Mesendoderm (in vitro differentiated cells): ENCODE results near the gene UQCC3.
"Not testable (repeated sequence)": the region's sequence is repeated elsewhere in the genome, so short reads cannot be mapped to it uniquely, and the experiment has no call there.

Experiments
- DNase-seq: peaks from one replicate; pipeline ENCODE4 v3.0.0; 2013
- H2AK5ac ChIP-seq: 2 replicates; pipeline ENCODE4 v1.6.1; 2013; ENCODE audit warnings: low read length, inconsistent platforms
- H2BK120ac ChIP-seq: 2 replicates; pipeline ENCODE4 v1.6.1; 2013; ENCODE audit warnings: low read depth, mild to moderate bottlenecking, low read length, moderate library complexity, mixed read lengths
- H2BK15ac ChIP-seq: replicated peaks from 2 replicates; pipeline ENCODE4 v1.6.1; 2013; ENCODE audit warnings: low read depth, mild to moderate bottlenecking, moderate library complexity
- H2BK5ac ChIP-seq: 2 replicates; pipeline ENCODE4 v1.6.1; 2013; ENCODE audit warnings: low read length, inconsistent platforms
- H3K18ac ChIP-seq: 2 replicates; pipeline ENCODE4 v1.6.1; 2013; ENCODE audit warnings: mild to moderate bottlenecking, low read length, mixed read lengths
- H3K23ac ChIP-seq: one replicate; pipeline ENCODE4 v1.6.1; 2013; ENCODE audit warnings: low read length
- H3K27ac ChIP-seq: 2 replicates; pipeline ENCODE4 v1.5.1; 2013; ENCODE audit warnings: low read depth, mild to moderate bottlenecking, inconsistent platforms, low read length, moderate library complexity
- H3K27me3 ChIP-seq: 2 replicates; pipeline ENCODE4 v1.6.1; 2013; ENCODE audit warnings: low read length, control low read depth, mild to moderate bottlenecking, inconsistent platforms; ENCODE audit not compliant: insufficient read depth, poor library complexity
- H3K36me3 ChIP-seq: 2 replicates; pipeline ENCODE4 v1.6.1; 2013; ENCODE audit warnings: low read length, inconsistent platforms; ENCODE audit not compliant: control insufficient read depth, insufficient read depth
- H3K4ac ChIP-seq: one replicate; pipeline ENCODE4 v1.6.1; 2013; ENCODE audit warnings: low read depth, mild to moderate bottlenecking, low read length, moderate library complexity
- H3K4me1 ChIP-seq: 2 replicates; pipeline ENCODE4 v1.6.1; 2013; ENCODE audit warnings: low read depth, low read length, inconsistent platforms; ENCODE audit not compliant: control insufficient read depth
- H3K4me2 ChIP-seq: 2 replicates; pipeline ENCODE4 v1.6.1; 2013; ENCODE audit warnings: low read length
- H3K4me3 ChIP-seq: 2 replicates; pipeline ENCODE4 v1.5.1; 2013; ENCODE audit warnings: mild to moderate bottlenecking, low read length
- H3K56ac ChIP-seq: one replicate; pipeline ENCODE4 v1.6.1; 2013; ENCODE audit warnings: low read length
- H3K79me1 ChIP-seq: 2 replicates; pipeline ENCODE4 v1.6.1; 2013; ENCODE audit warnings: low read length, inconsistent platforms
- H3K79me2 ChIP-seq: 2 replicates; pipeline ENCODE4 v1.6.1; 2013; ENCODE audit warnings: mild to moderate bottlenecking, low read length; ENCODE audit not compliant: control insufficient read depth, insufficient read depth
- H3K9ac ChIP-seq: 2 replicates; pipeline ENCODE4 v1.6.1; 2013; ENCODE audit warnings: low read length, inconsistent platforms
- H4K5ac ChIP-seq: one replicate; pipeline ENCODE4 v1.6.1; 2013; ENCODE audit warnings: low read length
- H4K8ac ChIP-seq: one replicate; pipeline ENCODE4 v1.6.1; 2013; ENCODE audit warnings: low read depth, mild to moderate bottlenecking, control low read depth, low read length, moderate library complexity
- WGBS: extraction: QIAGEN DNeasy Blood & Tissue Kit; methylation state at CpG from one replicate; pipeline ENCODE4 v1.1.7; 2013; ENCODE audit warnings: low lambda C conversion rate, missing lambda C conversion rate; ENCODE audit not compliant: insufficient coverage; ENCODE audit errors: extremely low coverage; 5-methylcytosine and 5-hydroxymethylcytosine counted together

UQCC3 gene

DNA sequence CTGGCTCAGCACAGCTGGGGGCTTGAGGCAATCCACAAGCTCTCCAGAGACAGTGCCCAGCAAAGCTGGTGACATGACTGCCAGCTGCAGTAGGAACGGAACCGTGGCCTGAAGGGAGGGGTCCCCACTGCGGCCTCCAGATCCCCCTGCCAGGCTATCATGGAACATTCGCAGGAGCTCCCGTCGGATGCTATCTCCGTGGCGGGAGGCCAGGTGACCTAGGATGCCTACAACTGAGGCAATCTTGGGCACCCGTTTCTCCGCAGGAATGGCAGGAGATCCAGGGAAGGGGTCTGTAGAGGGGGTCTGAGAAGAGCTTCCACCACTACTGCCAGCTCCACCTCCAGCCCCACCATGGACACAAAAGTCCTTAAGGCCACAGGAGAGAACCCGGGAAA lies 22.5 kb upstream of the UQCC3 start:
- H3K79me2 ChIP-seq = peaks cover 31% of the 10 kb centered on the region
- peaks cover 2% of the 10 kb centered on the region for H3K4me1 ChIP-seq
- peaks cover 8% of the 10 kb centered on the region for H3K36me3 ChIP-seq
- no peak overlapping the region for H2BK120ac ChIP-seq
- no peak overlapping the region for H3K4me3 ChIP-seq
- no peak overlapping the region for H2BK15ac ChIP-seq
- no peak for DNase-seq
- H3K9ac ChIP-seq = no peak overlapping the region
- H3K27me3 ChIP-seq = peaks cover 3% of the 10 kb centered on the region
- no peak overlapping the region for H4K5ac ChIP-seq
- no peak overlapping the region for H3K27ac ChIP-seq
- no CpG with 5 or more reads among the region's 11 CpGs for WGBS
- H3K18ac ChIP-seq = no peak overlapping the region
- H3K56ac ChIP-seq = no peak overlapping the region
- H3K23ac ChIP-seq = no peak overlapping the region
- H4K8ac ChIP-seq = no peak overlapping the region
- no peak overlapping the region for H3K4me2 ChIP-seq
- no peak overlapping the region for H2BK5ac ChIP-seq
- no peak overlapping the region for H2AK5ac ChIP-seq
- H3K4ac ChIP-seq = no peak overlapping the region
- H3K79me1 ChIP-seq = peaks cover 25% of the 10 kb centered on the region

DNA sequence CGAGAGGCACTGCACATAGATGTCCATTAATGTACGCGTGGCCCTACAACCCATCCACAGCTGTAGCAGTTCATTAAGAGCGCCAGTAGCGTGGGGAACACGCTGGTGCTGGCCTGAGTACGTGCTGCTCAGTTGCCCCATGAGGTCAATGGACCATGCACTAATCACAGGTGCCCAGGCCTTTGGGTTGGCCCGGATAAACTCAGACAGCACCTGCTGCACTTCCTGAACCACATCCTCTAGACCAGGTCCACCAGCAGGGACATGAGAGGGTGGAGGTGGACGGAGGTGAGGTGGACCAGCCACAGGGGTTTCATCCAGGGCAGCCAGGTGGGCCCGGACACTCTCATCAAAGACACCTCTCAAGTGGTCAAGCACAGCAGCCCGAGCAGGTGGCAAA lies 22.0 kb upstream of the UQCC3 start:
- Histone ChIP-seq H3K9ac (no peak overlapping the region), H3K4me2 (no peak overlapping the region), H2BK120ac (no peak overlapping the region), H3K79me1 (peaks cover 20% of the 10 kb centered on the region), H2BK15ac (no peak overlapping the region), H2AK5ac (no peak overlapping the region), H3K27ac (no peak overlapping the region), H3K4me1 (peaks cover 2% of the 10 kb centered on the region), H3K4me3 (no peak overlapping the region), H4K8ac (no peak overlapping the region), H4K5ac (no peak overlapping the region), H3K4ac (no peak overlapping the region), H3K27me3 (peaks cover 3% of the 10 kb centered on the region), H2BK5ac (no peak overlapping the region), H3K18ac (no peak overlapping the region), H3K79me2 (peaks cover 26% of the 10 kb centered on the region), H3K23ac (no peak overlapping the region), H3K36me3 (peaks cover 6% of the 10 kb centered on the region), H3K56ac (no peak overlapping the region)
- no peak for DNase-seq
- no CpG with 5 or more reads among the region's 11 CpGs for WGBS

GRCh38 chr11:62650283-62650682 lies 21.2 kb upstream of the UQCC3 start:
- not testable (repeated sequence) for H3K23ac ChIP-seq, H3K18ac ChIP-seq, H3K27me3 ChIP-seq, H3K4ac ChIP-seq, H2AK5ac ChIP-seq, H2BK5ac ChIP-seq, H3K27ac ChIP-seq, H2BK15ac ChIP-seq, H2BK120ac ChIP-seq, H3K4me2 ChIP-seq, H3K56ac ChIP-seq, H4K8ac ChIP-seq, H3K36me3 ChIP-seq, H3K4me3 ChIP-seq, H3K9ac ChIP-seq, DNase-seq, H4K5ac ChIP-seq, H3K4me1 ChIP-seq
- Histone ChIP-seq H3K79me2 (peaks cover 20% of the 10 kb centered on the region), H3K79me1 (peaks cover 16% of the 10 kb centered on the region)
- no CpG with 5 or more reads among the region's 12 CpGs for WGBS

DNA sequence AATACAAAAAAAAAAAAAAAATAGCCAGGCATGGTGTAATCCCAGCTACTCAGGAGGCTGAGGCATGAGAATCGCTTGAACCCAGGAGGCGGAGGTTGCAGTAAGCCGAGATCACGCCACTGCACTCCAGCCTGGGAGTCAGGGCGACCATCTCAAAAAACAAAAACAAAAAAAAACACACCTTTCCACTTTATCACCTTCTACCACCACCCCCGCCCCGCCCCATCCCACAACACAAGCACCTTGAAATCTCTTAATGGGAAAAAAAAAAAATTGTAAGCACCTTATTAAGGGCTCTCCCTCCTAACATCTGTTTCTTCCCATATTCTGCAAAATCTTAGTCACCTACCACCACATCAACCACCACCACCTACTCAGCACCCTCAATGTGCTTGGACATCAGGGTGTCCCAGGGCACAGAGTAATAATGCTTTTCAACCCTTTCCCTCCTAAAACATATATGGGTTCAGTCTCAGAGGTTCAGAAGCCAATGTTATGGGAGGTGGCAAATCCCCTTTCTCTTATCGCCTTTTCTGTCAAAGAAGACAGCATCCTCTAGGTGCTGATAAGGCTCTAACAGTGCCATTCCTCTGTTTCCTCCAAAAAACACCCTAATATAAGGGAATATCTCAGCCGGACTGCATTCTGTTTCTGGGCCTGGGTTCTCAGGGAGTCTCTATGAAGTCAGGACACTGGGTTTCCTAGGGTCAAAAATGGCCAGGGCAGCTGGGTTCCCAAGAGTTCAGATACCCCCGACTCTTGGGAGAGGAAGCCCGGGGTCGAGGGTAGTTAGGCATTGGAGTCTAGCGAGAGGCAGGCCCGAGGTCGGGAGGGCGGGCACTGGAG lies 19.1 kb upstream of the UQCC3 start:
- no CpG with 5 or more reads among the region's 16 CpGs for WGBS
- no peak overlapping the region for H3K18ac ChIP-seq
- peak overlapping the region; percentile 24 for H3K4ac ChIP-seq
- H4K5ac ChIP-seq = no peak overlapping the region
- peaks cover 11% of the 10 kb centered on the region for H3K79me1 ChIP-seq
- peak overlapping the region; percentile 95 for H3K56ac ChIP-seq
- peak overlapping the region; percentile 89 for H3K23ac ChIP-seq
- no peak overlapping the region for H2BK120ac ChIP-seq
- H3K27me3 ChIP-seq = peaks cover 3% of the 10 kb centered on the region
- no peak overlapping the region for H2BK15ac ChIP-seq
- H2AK5ac ChIP-seq = peak overlapping the region; percentile 51
- H3K4me1 ChIP-seq = peaks cover 2% of the 10 kb centered on the region
- H3K79me2 ChIP-seq = peaks cover 10% of the 10 kb centered on the region
- H3K4me3 ChIP-seq = peak overlapping the region; percentile 97
- H3K9ac ChIP-seq = peak overlapping the region; percentile 99
- H3K4me2 ChIP-seq = peak overlapping the region; percentile 99
- H3K36me3 ChIP-seq = peaks cover 6% of the 10 kb centered on the region
- no peak overlapping the region for H4K8ac ChIP-seq
- H2BK5ac ChIP-seq = no peak overlapping the region
- DNase-seq = no peak
- H3K27ac ChIP-seq = peak overlapping the region; percentile 88

DNA sequence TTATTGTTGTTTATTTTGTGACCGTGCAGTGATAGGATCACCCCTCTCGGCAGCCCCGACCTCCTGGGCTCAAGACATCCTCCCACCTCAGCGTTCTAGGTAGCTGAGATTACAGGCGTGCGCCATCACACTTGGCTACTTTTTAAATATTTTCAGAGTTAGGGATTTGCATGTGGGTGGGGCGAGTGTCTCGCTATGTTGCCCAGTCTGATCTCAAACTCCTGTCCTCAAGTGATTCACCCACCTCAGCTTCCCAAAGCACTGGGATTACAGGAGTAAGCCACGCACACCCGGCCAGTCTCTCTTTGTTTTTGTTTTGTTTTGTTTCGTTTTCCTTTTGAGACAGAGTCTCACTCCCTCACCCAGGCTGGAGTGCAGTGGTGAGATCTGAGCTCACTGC lies 17.2 kb upstream of the UQCC3 start:
- no peak for DNase-seq
- H3K27me3 ChIP-seq = peaks cover 3% of the 10 kb centered on the region
- WGBS = no CpG with 5 or more reads among the region's 11 CpGs

More for the DNA sequence above, 17.2 kb upstream of the UQCC3 start:
- Histone ChIP-seq H3K79me2 (peaks cover 10% of the 10 kb centered on the region), H3K27ac (no peak overlapping the region), H2BK5ac (no peak overlapping the region), H3K4ac (no peak overlapping the region), H3K4me2 (no peak overlapping the region), H3K36me3 (peaks cover 3% of the 10 kb centered on the region), H4K8ac (no peak overlapping the region), H2BK15ac (no peak overlapping the region), H2AK5ac (no peak overlapping the region), H3K4me1 (peaks cover 2% of the 10 kb centered on the region), H3K4me3 (no peak overlapping the region), H2BK120ac (no peak overlapping the region), H3K79me1 (peaks cover 10% of the 10 kb centered on the region), H3K18ac (no peak overlapping the region), H3K56ac (no peak overlapping the region), H4K5ac (no peak overlapping the region), H3K9ac (no peak overlapping the region), H3K23ac (no peak overlapping the region)
